NB4 (cell line): ENCODE data around the gene DCAF17.

Experiments used
- DNase-seq: peaks from one replicate; pipeline ENCODE4 v3.0.0; 2010; ENCODE audit warnings: low read depth
- H3K4me3 ChIP-seq: one replicate; pipeline ENCODE4 v1.5.1; 2011; ENCODE audit warnings: mild to moderate bottlenecking, low read depth, low read length, moderate library complexity
- MYC ChIP-seq: IDR thresholded peaks from 2 replicates; pipeline ENCODE4 v1.6.1; 2011; ENCODE audit warnings: low read depth, low read length
- POLR2A ChIP-seq: IDR thresholded peaks from 2 replicates; pipeline ENCODE4 v1.6.1; 2011; ENCODE audit warnings: mild to moderate bottlenecking; ENCODE audit not compliant: insufficient read length; ENCODE audit errors: extremely low read depth
- TF ChIP-seq, protein P1 (sequence below): IDR thresholded peaks from 2 replicates; pipeline ENCODE4 v1.6.1; 2011; ENCODE audit warnings: low read depth, low read length
- TF ChIP-seq, protein P2 (sequence below): IDR thresholded peaks from one replicate; pipeline ENCODE4 v1.5.1; 2012; ENCODE audit warnings: low read depth, low read length

Gene DCAF17

DNA sequence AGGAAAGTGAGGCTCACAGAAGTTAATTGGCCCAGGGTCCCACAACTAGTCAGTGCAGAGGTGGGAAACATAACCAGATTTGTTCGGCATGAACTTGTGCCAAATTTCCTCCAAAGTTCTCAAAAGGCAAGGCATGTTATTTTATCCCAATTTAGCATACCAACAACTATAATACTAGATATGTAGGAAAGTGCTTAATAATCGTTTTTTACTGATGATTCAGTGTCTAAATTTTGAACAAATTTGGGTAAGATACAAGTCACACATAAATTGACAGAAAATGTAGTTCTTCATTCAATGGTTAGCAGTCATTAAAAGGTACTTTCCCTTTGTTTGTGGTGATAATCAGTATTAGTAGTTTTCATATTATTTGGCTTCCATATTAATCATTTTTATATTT lies 49.8 kb downstream of the DCAF17 start:
- DNase-seq = no peak
- TF ChIP-seq MYC (no peak), POLR2A (no peak)
- TF ChIP-seq, protein P1, sequence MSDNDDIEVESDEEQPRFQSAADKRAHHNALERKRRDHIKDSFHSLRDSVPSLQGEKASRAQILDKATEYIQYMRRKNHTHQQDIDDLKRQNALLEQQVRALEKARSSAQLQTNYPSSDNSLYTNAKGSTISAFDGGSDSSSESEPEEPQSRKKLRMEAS = no peak
- TF ChIP-seq, protein P2, sequence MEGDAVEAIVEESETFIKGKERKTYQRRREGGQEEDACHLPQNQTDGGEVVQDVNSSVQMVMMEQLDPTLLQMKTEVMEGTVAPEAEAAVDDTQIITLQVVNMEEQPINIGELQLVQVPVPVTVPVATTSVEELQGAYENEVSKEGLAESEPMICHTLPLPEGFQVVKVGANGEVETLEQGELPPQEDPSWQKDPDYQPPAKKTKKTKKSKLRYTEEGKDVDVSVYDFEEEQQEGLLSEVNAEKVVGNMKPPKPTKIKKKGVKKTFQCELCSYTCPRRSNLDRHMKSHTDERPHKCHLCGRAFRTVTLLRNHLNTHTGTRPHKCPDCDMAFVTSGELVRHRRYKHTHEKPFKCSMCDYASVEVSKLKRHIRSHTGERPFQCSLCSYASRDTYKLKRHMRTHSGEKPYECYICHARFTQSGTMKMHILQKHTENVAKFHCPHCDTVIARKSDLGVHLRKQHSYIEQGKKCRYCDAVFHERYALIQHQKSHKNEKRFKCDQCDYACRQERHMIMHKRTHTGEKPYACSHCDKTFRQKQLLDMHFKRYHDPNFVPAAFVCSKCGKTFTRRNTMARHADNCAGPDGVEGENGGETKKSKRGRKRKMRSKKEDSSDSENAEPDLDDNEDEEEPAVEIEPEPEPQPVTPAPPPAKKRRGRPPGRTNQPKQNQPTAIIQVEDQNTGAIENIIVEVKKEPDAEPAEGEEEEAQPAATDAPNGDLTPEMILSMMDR = no peak
- no peak overlapping the region for H3K4me3 ChIP-seq

DNA sequence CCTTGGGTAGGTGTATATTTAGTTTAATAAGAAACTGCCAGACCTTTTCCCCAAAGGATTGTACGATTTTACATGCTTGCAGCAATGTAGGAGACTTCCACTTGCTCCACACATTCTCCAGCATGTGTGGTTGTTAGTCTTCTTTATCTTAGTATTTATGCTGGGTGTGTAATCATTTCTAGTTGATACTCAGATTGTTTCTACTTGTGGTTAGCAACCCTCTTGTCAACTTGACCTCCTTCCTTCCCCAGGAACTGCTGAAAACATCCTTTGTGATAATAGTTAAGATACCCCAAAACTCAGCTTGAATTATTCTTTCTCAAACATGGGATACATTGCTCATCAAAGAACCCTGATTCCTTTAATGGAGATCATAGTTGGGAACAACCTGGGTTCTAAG lies 51.1 kb downstream of the DCAF17 start:
- no peak for DNase-seq
- TF ChIP-seq, protein P1 = no peak
- TF ChIP-seq MYC (no peak), POLR2A (no peak)
- TF ChIP-seq, protein P2 = no peak
- H3K4me3 ChIP-seq = no peak overlapping the region

DNA sequence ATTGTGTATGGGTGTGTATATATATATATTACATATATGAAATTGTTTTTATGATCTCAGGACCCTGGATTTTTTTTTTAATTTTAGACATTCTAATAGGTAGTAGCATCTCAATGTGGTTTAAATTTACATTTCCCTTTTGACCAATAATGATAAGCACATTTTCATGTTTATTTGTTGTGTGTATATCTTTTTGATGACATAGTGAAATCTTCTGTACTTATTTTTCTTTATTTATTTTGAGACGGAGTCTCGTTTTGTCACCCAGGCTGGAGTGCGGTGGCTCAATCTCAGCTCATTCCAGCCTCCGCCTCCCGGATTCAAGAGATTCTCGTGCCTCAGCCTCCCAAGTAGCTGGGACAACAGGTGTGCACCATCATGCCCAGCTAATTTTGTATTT lies 53.2 kb downstream of the DCAF17 start:
- no peak overlapping the region for H3K4me3 ChIP-seq
- DNase-seq = no peak
- TF ChIP-seq, protein P1 = no peak
- no peak for TF ChIP-seq POLR2A

DNA sequence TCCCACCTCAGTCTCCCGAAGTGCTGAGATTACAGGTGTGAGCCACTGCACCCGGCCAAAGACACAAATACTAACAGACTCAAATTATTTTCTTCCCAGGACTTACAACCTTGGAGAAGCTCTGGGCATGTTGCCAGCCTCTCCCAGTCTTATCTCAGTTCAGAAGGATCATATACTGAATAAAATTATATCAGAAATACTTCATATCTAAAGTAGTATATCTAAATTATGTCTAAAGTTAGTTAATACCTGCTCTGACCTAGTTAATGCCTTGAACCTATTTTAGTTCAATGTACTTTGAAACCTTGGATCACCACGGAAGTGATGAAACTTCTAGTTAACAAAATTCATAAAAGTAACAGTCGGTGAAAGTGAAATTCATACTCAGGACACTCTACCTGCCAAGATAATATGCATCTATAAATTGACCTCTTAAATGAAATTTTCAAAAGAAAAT lies 53.8 kb downstream of the DCAF17 start:
- TF ChIP-seq, protein P2 = no peak
- TF ChIP-seq, protein P1 = no peak
- TF ChIP-seq MYC (no peak), POLR2A (no peak)
- no peak overlapping the region for H3K4me3 ChIP-seq
- no peak for DNase-seq

DNA sequence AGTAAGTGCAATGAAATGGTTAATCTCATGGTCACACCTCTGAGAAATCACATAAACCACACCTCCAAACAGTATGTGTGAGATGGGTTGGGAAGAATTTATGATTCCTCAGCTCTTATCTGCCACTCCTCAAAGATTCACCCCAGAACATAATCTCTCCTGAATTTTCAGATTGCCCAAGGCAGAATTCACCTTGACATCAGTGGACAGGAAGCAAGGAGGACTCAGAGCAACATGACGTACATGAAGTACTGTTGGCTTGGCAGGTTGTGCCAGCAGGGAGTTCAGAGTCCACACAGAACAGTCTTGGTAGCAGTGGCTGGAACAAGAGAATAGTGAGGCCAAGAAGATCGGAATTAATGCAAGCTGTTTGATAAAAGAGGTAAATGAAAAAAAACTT lies 56.6 kb downstream of the DCAF17 start:
- no peak overlapping the region for H3K4me3 ChIP-seq
- TF ChIP-seq MYC (no peak), POLR2A (no peak)
- TF ChIP-seq, protein P2 = no peak
- TF ChIP-seq, protein P1 = no peak
- no peak for DNase-seq

DNA sequence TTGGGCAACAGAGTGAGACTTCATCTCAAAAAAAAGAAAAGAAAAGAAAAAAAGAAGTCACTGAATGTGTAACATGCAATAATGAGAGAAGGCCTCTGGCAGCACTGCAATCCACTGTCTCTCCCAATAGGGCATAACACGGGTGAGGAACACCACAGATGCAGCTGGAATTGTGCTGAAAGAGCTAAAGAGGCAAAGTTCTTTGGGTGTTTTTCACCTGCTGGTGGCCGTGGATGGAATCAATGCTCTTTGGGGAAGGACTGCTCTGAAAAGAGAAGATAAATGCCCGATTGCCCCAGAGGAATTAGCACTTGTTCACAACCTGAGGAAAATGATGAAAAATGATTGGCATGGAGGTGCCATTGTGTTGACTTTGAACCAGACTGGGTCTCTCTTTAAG lies 57.3 kb downstream of the DCAF17 start:
- TF ChIP-seq, protein P1 = no peak
- no peak for TF ChIP-seq MYC
- TF ChIP-seq POLR2A = no peak
- TF ChIP-seq, protein P2 = no peak
- no peak overlapping the region for H3K4me3 ChIP-seq
- DNase-seq = no peak
